HEK293 (cell line): ENCODE data around the gene LPP.

Experiments used
- CTCF ChIA-PET: fragments of 350-600 bp; formaldehyde crosslinking; extraction: SDS; loops from one replicate; lab custom pipeline; 2021; ENCODE audit warnings: antibody characterized with exemption; lab: Yijun Ruan, JAX
- POLR2A ChIA-PET: fragments of 300-600 bp; formaldehyde crosslinking; extraction: SDS; loops from one replicate; lab custom pipeline; 2020; ENCODE audit warnings: antibody characterized with exemption, inconsistent platforms; lab: Yijun Ruan, JAX
- H3K27ac ChIP-seq: fragments of 200-500 bp; sonication (Bioruptor generic); 2 replicates; pipeline ENCODE4 v1.5.1; 2014; ENCODE audit warnings: low read depth, low read length, control low read depth, inconsistent platforms; ENCODE audit errors: extremely low read depth
- H3K36me3 ChIP-seq, 2 experiments: fragments of 200-500 bp in 1 of 2; sonication (Bioruptor generic) in 1 of 2; 1 replicate in 1 of 2; 2 replicates in 1 of 2; pipeline ENCODE4 v1.5.1; 2014 to 2017; ENCODE audit warnings: inconsistent platforms in 2 of 2, low read length in 2 of 2; ENCODE audit not compliant: control insufficient read depth in 2 of 2, insufficient read depth in 1 of 2
- H3K4me1 ChIP-seq: fragments of 200-500 bp; sonication (Bioruptor generic); 2 replicates; pipeline ENCODE4 v1.5.1; 2014; ENCODE audit warnings: mild to moderate bottlenecking, low read length, inconsistent platforms; ENCODE audit not compliant: control insufficient read depth, insufficient read depth
- H3K4me3 ChIP-seq: 2 replicates; pipeline ENCODE4 v1.5.1; 2011; ENCODE audit warnings: low read depth, mild to moderate bottlenecking, control low read depth, low read length, moderate library complexity
- H3K9me3 ChIP-seq: fragments of 200-500 bp; sonication (Bioruptor generic); 2 replicates; pipeline ENCODE4 v1.5.1; 2014; ENCODE audit warnings: low read depth, low read length, inconsistent platforms; ENCODE audit not compliant: control insufficient read depth, insufficient read depth
- BCL11B ChIP-seq: fragments of 450-650 bp; formaldehyde crosslinking; IDR thresholded peaks from 2 replicates; pipeline ENCODE4 v1.5.1; 2016; ENCODE audit warnings: low read depth, missing biosample characterization, missing genetic modification characterization
- ELK4 ChIP-seq: IDR thresholded peaks from 2 replicates; pipeline ENCODE4 v1.6.1; 2011; ENCODE audit warnings: mild to moderate bottlenecking, low read depth, low read length, borderline replicate concordance
- OVOL3 ChIP-seq: fragments of 450-650 bp; formaldehyde crosslinking; IDR thresholded peaks from 2 replicates; pipeline ENCODE4 v1.5.1; 2016; ENCODE audit warnings: missing biosample characterization, missing genetic modification characterization
- SP3 ChIP-seq: fragments of 450-650 bp; formaldehyde crosslinking; IDR thresholded peaks from 2 replicates; pipeline ENCODE4 v1.5.1; 2016; ENCODE audit warnings: missing biosample characterization, missing genetic modification characterization
- WT1 ChIP-seq: fragments of 450-650 bp; formaldehyde crosslinking; IDR thresholded peaks from 2 replicates; pipeline ENCODE4 v1.5.1; 2016; ENCODE audit warnings: missing biosample characterization, missing genetic modification characterization
- ZFP3 ChIP-seq: fragments of 450-650 bp; formaldehyde crosslinking; IDR thresholded peaks from 2 replicates; pipeline ENCODE4 v1.5.1; 2016; ENCODE audit warnings: low read depth, missing biosample characterization, missing genetic modification characterization
- ZFP69B ChIP-seq: fragments of 450-650 bp; formaldehyde crosslinking; IDR thresholded peaks from 2 replicates; pipeline ENCODE4 v1.5.1; 2016; ENCODE audit warnings: missing biosample characterization, missing genetic modification characterization
- ZNF112 ChIP-seq: fragments of 450-650 bp; formaldehyde crosslinking; IDR thresholded peaks from 2 replicates; pipeline ENCODE4 v1.5.0; 2017; ENCODE audit warnings: missing biosample characterization, missing genetic modification characterization
- ZNF114 ChIP-seq: fragments of 450-650 bp; formaldehyde crosslinking; IDR thresholded peaks from 2 replicates; pipeline ENCODE4 v1.5.0; 2017; ENCODE audit warnings: missing biosample characterization, missing genetic modification characterization
- ZNF157 ChIP-seq: fragments of 450-650 bp; formaldehyde crosslinking; IDR thresholded peaks from 2 replicates; pipeline ENCODE4 v1.5.1; 2016; ENCODE audit warnings: missing biosample characterization, missing genetic modification characterization
- ZNF174 ChIP-seq: fragments of 450-650 bp; formaldehyde crosslinking; IDR thresholded peaks from 2 replicates; pipeline ENCODE4 v1.5.0; 2017; ENCODE audit warnings: missing biosample characterization, mild to moderate bottlenecking, missing genetic modification characterization
- ZNF184 ChIP-seq: fragments of 450-650 bp; IDR thresholded peaks from 2 replicates; pipeline ENCODE4 v1.5.1; 2018; ENCODE audit warnings: missing biosample characterization, mild to moderate bottlenecking, missing genetic modification characterization
- ZNF2 ChIP-seq: fragments of 450-650 bp; formaldehyde crosslinking; IDR thresholded peaks from 2 replicates; pipeline ENCODE4 v1.5.1; 2016; ENCODE audit warnings: missing biosample characterization, missing genetic modification characterization
- ZNF202 ChIP-seq: fragments of 450-650 bp; formaldehyde crosslinking; IDR thresholded peaks from 2 replicates; pipeline ENCODE4 v1.5.1; 2016; ENCODE audit warnings: missing biosample characterization, missing genetic modification characterization, borderline replicate concordance
- ZNF223 ChIP-seq: fragments of 450-650 bp; formaldehyde crosslinking; IDR thresholded peaks from 2 replicates; pipeline ENCODE4 v1.5.1; 2016; ENCODE audit warnings: missing biosample characterization, missing genetic modification characterization
- ZNF239 ChIP-seq: fragments of 450-650 bp; formaldehyde crosslinking; IDR thresholded peaks from 2 replicates; pipeline ENCODE4 v1.5.1; 2016; ENCODE audit warnings: missing biosample characterization, missing genetic modification characterization
- ZNF394 ChIP-seq: fragments of 450-650 bp; formaldehyde crosslinking; IDR thresholded peaks from 2 replicates; pipeline ENCODE4 v1.5.1; 2016; ENCODE audit warnings: missing biosample characterization, missing genetic modification characterization, mild to moderate bottlenecking, moderate library complexity, borderline replicate concordance
- ZNF433 ChIP-seq: fragments of 450-650 bp; formaldehyde crosslinking; IDR thresholded peaks from 2 replicates; pipeline ENCODE4 v1.5.1; 2016; ENCODE audit warnings: missing biosample characterization, missing genetic modification characterization, low read depth
- ZNF473 ChIP-seq: fragments of 450-650 bp; formaldehyde crosslinking; IDR thresholded peaks from 2 replicates; pipeline ENCODE4 v1.5.1; 2017; ENCODE audit warnings: missing biosample characterization, missing genetic modification characterization
- ZNF521 ChIP-seq: fragments of 450-650 bp; formaldehyde crosslinking; IDR thresholded peaks from 2 replicates; pipeline ENCODE4 v1.5.1; 2017; ENCODE audit warnings: missing biosample characterization, mild to moderate bottlenecking, missing genetic modification characterization
- ZNF530 ChIP-seq: fragments of 450-650 bp; formaldehyde crosslinking; IDR thresholded peaks from 2 replicates; pipeline ENCODE4 v1.5.1; 2016; ENCODE audit warnings: low read depth, missing biosample characterization, missing genetic modification characterization
- ZNF621 ChIP-seq: fragments of 450-650 bp; formaldehyde crosslinking; IDR thresholded peaks from 2 replicates; pipeline ENCODE4 v1.5.1; 2017; ENCODE audit warnings: missing biosample characterization, missing genetic modification characterization
- ZNF629 ChIP-seq: fragments of 450-650 bp; formaldehyde crosslinking; IDR thresholded peaks from 2 replicates; pipeline ENCODE4 v1.5.1; 2017; ENCODE audit warnings: missing biosample characterization, missing genetic modification characterization
- ZXDB ChIP-seq: fragments of 450-650 bp; formaldehyde crosslinking; IDR thresholded peaks from 2 replicates; pipeline ENCODE4 v1.5.1; 2016; ENCODE audit warnings: missing biosample characterization, missing genetic modification characterization
- TF ChIP-seq, protein P1 (sequence below): fragments of 450-650 bp; IDR thresholded peaks from 2 replicates; pipeline ENCODE4 v1.5.1; 2018; ENCODE audit warnings: missing biosample characterization, mild to moderate bottlenecking, missing genetic modification characterization
- TF ChIP-seq, protein P2 (sequence below): fragments of 450-650 bp; formaldehyde crosslinking; IDR thresholded peaks from 2 replicates; pipeline ENCODE4 v1.5.1; 2016; ENCODE audit warnings: missing biosample characterization, missing genetic modification characterization
- TF ChIP-seq, protein P3 (sequence below): fragments of 450-650 bp; formaldehyde crosslinking; IDR thresholded peaks from 2 replicates; pipeline ENCODE4 v1.5.1; 2016; ENCODE audit warnings: missing biosample characterization, missing genetic modification characterization

The LPP gene

DNA sequence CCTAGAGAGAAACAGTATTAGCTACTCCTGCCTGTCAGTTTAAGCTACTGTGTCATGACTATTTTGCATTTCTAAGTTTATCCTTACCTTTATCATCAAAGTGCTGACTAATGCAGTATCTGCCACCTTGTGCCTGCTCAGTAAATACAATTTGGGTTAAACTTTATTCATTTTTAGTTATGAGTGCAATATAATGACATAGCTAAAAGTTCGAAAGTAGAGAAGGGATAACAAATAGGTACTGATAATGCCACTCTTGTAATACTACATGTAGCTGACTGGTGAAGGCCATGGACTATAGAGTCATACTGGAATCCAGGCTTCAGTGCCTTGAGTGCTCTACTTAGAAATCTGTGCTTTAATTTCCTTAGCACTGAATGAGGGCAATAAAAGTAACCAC is 537.0 kb downstream of the LPP start:
- ChIA-PET POLR2A (no interaction called here), CTCF (no interaction called here)
- Histone ChIP-seq H3K4me1 (no peaks in the 10 kb centered on the region), H3K4me3 (no peak overlapping the region), H3K9me3 (no peaks in the 10 kb centered on the region), H3K36me3 (no peaks in the 10 kb centered on the region), H3K27ac (no peak overlapping the region)
- no peak for TF ChIP-seq ELK4
- TF ChIP-seq ZNF112 (tag by site-specific recombination) = no peak
- TF ChIP-seq OVOL3 (tag by site-specific recombination) = no peak
- no peak for TF ChIP-seq ZNF157 (tag by site-specific recombination)
- no peak for TF ChIP-seq ZNF174
- no peak for TF ChIP-seq ZNF2 (tag by site-specific recombination)
- TF ChIP-seq ZNF521 (tag by site-specific recombination) = no peak
- TF ChIP-seq ZFP69B (tag by site-specific recombination) = no peak
- no peak for TF ChIP-seq ZNF184 (tag by site-specific recombination)
- TF ChIP-seq ZFP3 (tag by site-specific recombination) = no peak
- TF ChIP-seq BCL11B (tag by site-specific recombination) = no peak
- no peak for TF ChIP-seq ZNF629 (tag by site-specific recombination)
- TF ChIP-seq SP3 = no peak
- TF ChIP-seq ZNF433 (tag by site-specific recombination) = no peak
- TF ChIP-seq ZXDB (tag by site-specific recombination) = no peak
- TF ChIP-seq, all 188 proteins: peak for 0

DNA sequence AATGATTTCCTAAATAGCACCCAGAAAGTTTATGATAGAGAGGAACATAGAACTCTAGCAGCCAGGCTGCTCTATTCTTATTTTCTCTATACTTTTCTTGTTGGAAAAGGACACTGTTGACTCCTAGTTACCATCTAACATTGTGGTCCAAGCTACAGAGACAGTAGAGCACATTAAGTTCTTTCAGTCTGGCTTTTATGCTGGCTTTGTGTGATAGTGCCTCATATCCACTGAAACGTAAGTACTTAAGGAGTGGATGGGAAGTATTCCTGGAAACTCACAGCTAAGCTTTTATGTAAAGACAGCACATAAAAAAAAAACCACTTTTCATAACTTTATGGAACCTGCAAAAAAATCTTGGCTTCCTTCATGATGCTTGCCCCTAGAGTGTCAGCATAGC is 537.7 kb downstream of the LPP start:
- no peaks in the 10 kb centered on the region for H3K36me3 ChIP-seq
- no peaks in the 10 kb centered on the region for H3K4me1 ChIP-seq
- H3K4me3 ChIP-seq = no peak overlapping the region
- TF ChIP-seq ZNF521 (tag by site-specific recombination) (no peak), ZFP3 (tag by site-specific recombination) (no peak), ZNF473 (tag by site-specific recombination) (no peak), ZNF621 (no peak), ZNF202 (tag by site-specific recombination) (no peak)
- ChIA-PET POLR2A (no interaction called here), CTCF (no interaction called here)
- H3K9me3 ChIP-seq = no peaks in the 10 kb centered on the region
- no peak overlapping the region for H3K27ac ChIP-seq

GRCh38 chr3:188692700-188693099 is 538.7 kb downstream of the LPP start:
- no peaks in the 10 kb centered on the region for H3K9me3 ChIP-seq
- H3K4me3 ChIP-seq = no peak overlapping the region
- POLR2A ChIA-PET = no interaction called here
- no peak overlapping the region for H3K27ac ChIP-seq
- H3K36me3 ChIP-seq = no peaks in the 10 kb centered on the region
- TF ChIP-seq ZNF239 (tag by site-specific recombination) (no peak), ZNF394 (no peak), ZNF157 (tag by site-specific recombination) (no peak), ZNF202 (tag by site-specific recombination) (no peak), ZNF223 (tag by site-specific recombination) (no peak), ZNF114 (tag by site-specific recombination) (no peak), WT1 (tag by site-specific recombination) (no peak), ZNF530 (no peak), ZNF521 (tag by site-specific recombination) (no peak)
- TF ChIP-seq, protein P1, sequence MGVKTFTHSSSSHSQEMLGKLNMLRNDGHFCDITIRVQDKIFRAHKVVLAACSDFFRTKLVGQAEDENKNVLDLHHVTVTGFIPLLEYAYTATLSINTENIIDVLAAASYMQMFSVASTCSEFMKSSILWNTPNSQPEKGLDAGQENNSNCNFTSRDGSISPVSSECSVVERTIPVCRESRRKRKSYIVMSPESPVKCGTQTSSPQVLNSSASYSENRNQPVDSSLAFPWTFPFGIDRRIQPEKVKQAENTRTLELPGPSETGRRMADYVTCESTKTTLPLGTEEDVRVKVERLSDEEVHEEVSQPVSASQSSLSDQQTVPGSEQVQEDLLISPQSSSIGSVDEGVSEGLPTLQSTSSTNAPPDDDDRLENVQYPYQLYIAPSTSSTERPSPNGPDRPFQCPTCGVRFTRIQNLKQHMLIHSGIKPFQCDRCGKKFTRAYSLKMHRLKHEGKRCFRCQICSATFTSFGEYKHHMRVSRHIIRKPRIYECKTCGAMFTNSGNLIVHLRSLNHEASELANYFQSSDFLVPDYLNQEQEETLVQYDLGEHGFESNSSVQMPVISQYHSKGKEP (tag by site-specific recombination) = no peak
- TF ChIP-seq, protein P2, sequence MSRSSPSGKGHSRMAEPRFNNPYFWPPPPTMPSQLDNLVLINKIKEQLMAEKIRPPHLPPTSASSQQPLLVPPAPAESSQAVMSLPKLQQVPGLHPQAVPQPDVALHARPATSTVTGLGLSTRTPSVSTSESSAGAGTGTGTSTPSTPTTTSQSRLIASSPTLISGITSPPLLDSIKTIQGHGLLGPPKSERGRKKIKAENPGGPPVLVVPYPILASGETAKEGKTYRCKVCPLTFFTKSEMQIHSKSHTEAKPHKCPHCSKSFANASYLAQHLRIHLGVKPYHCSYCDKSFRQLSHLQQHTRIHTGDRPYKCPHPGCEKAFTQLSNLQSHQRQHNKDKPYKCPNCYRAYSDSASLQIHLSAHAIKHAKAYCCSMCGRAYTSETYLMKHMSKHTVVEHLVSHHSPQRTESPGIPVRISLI (tag by site-specific recombination) = no peak
- TF ChIP-seq, protein P3, sequence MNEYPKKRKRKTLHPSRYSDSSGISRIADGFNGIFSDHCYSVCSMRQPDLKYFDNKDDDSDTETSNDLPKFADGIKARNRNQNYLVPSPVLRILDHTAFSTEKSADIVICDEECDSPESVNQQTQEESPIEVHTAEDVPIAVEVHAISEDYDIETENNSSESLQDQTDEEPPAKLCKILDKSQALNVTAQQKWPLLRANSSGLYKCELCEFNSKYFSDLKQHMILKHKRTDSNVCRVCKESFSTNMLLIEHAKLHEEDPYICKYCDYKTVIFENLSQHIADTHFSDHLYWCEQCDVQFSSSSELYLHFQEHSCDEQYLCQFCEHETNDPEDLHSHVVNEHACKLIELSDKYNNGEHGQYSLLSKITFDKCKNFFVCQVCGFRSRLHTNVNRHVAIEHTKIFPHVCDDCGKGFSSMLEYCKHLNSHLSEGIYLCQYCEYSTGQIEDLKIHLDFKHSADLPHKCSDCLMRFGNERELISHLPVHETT (tag by site-specific recombination) = no peak
- TF ChIP-seq, all 188 proteins: peak for 0
- H3K4me1 ChIP-seq = no peaks in the 10 kb centered on the region
- CTCF ChIA-PET = no interaction called here
